ENCODE data around the gene PILRA.
"Not testable (repeated sequence)": the region's sequence is repeated elsewhere in the genome, so short reads cannot be mapped to it uniquely, and the experiment has no call there.

PILRA gene

DNA sequence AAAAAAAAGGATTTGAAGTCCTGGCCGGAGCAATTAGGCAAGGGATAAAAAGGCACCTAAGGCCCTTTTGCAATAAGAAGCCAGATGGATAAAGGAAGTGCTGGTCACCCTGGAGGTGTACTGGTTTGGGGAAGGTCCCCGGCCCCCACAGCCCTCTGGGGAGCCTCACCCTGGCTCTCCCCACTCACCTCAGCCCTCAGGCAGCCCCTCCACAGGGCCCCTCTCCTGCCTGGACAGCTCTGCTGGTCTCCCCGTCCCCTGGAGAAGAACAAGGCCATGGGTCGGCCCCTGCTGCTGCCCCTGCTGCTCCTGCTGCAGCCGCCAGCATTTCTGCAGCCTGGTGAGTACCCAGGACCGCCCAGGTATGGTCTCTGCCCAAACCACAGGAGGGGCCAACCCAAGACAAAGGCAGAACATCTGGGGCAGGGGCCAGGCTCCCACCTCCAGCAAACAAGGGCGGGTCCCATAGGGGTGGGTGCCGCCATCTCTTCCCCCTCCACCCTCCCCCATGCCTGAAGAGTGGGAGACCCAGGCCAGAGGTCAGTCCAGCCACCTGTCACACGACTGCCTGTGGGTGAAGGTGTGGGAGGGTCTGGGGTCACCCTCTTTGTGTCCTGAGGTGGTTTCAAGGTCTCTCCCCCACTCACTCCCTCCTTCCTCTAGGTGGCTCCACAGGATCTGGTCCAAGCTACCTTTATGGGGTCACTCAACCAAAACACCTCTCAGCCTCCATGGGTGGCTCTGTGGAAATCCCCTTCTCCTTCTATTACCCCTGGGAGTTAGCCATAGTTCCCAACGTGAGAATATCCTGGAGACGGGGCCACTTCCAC is 15.0 kb upstream of the PILRA start, which contains the start of gene PILRB:
PILRB (plus strand) TSS at position 91 of the 830 bp plus-strand sequence; CDS start at position 277, 186 bp downstream.
- DNase-seq, result no peak

DNA sequence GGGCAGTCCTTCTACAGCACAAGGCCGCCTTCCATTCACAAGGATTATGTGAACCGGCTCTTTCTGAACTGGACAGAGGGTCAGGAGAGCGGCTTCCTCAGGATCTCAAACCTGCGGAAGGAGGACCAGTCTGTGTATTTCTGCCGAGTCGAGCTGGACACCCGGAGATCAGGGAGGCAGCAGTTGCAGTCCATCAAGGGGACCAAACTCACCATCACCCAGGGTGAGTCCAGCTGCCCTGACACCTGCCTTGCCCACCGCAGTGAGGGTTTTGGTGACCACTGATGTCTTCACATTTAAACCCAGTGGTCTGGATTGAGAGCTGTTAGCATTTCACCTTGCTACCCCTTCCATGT is 14.5 kb upstream of the PILRA start:
- no peak for DNase-seq

DNA sequence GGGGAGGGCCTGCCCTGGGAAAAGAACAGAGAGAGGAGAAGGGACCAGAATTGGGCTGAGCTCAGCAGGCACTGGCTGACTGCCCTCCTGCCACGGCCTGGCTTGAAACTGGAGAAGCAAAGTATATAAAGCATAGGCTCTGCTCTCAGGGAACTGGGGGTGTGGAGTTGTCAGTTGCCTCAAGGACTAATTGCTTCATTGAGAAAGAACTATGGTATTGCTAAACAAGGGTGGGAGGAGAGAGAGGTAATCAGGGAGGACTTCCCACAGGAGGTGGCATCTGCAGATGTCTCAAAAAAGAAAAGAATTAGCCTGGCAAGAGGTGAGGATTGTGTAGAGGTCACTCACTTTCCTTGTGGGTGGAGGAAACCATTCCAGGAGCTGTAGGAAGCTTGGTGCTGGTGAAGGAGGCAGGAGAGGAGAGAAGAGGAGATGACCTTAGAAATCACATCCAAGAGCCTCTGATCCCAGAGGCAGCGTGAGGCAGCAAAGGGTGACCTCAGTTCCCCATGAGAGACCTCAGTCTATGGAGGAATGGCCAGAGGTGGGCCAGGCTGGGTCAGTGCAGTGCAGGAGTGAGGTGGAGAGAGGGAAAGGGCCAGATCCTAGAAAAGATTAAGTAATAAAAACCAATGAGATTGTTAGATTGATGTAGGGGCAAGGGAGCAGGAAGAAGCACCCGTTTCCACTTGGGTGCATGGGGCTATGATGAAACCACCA is 13.0 kb upstream of the PILRA start:
- DNase-seq, result no peak

DNA sequence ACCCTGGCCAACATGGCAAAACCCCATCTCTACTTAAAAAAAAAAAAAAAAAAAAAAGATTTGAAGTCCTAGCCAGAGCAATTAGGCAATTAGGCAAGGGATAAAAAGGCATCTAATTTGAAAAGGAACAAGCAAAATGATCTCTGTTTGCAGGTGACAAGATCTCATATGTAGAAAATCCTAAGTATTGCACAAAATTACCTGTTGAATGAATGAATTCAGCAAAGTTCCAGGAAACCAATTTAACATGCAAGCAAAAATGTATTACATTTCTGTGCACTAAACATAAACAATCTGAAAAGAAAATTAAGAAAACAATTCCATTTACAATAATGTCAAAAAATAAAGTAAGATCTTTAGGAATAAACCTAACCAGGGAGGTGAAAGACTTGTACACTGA is 10.2 kb upstream of the PILRA start:
- DNase-seq, result no peak

DNA sequence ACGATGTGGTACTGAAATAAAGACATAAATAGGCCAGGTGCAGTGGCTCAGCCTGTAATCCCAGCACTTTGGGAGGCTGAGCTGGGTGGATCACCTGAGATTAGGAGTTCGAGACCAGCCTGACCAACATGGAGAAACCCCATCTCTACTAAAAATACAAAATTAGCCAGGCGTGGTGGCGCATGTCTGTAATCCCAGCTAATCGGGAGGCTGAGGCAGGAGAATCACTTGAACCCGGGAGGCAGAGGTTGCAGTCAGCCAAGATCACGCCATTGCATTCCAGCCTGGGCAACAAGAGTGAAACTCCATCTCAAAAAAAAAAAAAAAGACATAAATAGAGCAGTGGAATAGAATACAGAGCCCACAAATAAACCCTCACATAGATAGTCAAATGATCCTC is 9.5 kb upstream of the PILRA start:
- DNase-seq, result not testable (repeated sequence)

DNA sequence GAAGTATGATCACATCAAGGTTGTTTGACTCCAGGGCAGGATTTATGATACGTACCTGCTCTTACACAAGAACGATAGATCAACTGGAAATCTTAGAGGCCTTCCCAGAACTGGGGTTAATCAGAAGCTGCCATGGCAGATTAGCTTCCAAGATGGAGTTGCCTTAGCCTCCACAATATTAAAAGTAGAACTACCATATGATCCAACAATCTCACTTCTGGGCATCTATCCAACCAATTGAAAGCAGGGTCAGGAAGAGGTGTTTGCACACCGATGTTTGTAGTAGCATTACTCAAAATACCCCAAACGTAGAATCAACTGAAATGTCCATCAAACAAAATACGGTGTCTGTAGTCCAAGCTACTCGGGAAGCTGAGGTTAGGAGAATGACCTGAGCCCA is 8.8 kb upstream of the PILRA start:
- no peak for DNase-seq

DNA sequence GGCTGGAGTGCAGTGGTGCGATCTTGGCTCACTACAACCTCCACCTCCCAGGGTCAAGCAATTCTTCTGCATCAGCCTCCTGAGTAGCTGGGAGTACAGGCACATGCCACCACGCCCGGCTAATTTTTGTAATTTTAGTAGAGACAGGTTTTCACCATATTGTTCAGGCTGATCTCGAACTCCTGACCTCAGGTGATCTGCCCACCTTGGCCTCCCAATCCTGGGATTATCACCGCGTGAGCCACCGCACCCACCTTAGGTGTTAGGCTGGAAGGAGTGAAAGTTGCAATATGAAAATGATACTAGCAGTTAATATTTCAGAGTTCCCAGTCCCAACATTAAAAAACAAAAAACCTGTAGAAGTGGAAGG is 7.3 kb upstream of the PILRA start:
- not testable (repeated sequence) for DNase-seq

DNA sequence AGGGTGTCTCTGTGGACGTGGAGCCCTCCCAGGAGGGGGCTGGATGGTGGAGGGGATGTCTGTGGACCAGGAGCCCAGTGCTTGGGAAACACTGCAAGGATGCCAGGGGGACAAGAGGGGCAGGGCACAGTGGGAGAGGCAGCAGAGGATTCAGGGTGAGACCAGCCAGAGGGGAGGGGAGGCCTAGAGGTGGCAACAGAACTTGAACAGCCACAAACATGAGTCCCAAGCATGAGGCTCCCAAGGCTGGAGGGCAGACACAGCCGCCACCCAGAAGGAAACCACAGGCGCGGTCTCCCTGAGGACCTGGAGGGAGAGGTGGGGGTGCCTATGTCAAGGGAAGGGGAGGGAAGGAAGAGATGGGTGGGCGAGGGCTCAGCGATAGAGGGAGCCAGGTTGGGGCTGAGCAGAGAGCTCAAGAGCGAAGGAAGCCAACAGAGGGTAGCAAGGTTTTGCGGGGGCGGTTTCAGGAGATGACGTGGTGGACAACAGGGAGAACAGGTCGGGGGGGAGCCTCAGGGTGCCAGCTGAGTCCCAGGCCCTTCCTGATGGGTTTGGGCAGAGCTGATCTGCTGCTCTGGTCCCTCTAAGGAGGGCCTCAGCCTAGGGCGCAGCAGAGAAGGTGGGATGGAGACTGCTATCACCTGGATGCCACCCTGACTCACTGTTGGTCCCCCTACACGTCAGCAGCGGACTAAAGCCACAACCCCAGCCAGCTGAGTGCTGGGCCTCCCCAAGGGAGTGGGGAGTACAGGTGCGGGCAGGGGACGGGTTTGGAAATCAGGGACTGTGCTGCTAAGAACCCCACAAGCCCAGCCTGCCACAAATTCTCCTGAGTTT is 6.7 kb upstream of the PILRA start:
- no peak for DNase-seq

DNA sequence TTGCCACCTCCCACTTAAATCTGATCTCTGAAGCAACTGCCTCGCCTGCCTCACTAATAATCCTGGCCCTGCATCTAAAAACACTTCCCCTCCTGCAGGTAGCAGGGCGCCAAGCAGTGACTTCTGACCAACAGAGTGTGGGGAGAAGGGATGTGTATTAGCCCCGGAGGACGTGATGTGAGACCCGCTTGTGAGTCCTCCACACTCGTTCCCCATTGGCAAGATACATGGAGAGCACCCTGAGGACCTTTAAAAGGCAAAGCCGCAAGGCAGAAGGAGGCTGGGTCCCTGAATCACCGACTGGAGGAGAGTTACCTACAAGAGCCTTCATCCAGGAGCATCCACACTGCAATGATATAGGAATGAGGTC is 6.1 kb upstream of the PILRA start:
- DNase-seq, result no peak

DNA sequence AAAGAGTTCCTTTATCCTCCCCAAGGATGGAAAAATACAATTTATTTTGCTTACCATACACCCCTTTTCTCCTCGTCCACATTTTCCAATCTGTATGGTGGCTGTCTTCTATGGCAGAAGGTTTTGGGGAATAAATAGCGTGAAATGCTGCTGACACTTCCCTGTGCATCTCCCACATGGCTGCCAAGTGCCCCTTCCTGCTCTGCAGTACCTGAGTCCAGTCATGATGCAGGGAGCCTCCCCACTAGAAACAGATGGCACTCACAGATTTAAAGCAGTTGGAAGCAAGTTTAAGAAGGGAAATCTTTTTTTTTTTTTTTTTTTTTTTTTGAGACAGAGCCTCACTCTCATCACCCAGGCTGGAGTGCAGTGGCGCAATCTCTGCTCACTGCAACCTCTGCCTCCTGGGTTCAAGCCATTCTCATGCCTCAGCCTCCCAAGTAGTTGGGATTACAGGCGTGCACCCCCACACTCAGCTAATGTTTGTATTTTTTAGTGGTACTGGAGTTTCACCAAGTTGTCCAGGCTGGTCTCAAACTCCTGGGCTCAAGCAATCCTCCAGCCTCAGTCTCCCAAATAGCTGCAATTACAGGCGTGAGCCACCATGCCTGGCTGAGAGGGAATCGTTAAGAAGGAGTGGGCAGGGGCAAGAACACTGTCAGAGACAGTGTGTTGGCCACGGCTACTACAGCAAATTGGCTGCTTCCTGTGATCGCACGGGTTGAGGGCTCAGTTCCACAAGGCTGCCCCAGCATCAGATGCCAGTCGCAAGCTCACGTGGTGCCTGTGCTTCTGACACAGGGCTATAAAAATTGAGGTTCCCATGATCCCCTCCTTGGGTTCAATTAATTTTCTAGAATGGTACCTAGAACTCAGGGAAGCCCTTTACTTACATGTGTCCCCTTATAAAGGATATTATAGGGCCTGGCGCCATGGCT is 5.3 kb upstream of the PILRA start:
- no peak for DNase-seq

DNA sequence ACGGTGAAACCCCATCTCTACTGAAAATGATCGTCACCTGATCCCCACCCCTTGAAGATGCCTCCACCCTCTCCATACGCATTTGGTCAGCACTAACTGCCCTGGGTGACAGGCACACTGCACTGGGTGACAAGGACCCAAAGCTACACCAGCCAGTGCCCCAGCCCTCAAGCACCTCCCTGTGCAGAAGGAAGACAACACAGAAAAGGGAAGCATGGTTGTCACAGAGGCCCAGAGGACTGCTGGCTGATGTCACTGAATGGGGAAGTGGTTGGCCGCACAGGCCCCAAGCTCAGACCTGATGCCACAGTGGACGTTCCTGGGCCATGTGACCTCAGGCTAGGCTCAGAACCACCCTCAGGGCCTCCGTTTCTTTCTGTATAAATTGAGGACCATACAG is 4.2 kb upstream of the PILRA start:
- no peak for DNase-seq

DNA sequence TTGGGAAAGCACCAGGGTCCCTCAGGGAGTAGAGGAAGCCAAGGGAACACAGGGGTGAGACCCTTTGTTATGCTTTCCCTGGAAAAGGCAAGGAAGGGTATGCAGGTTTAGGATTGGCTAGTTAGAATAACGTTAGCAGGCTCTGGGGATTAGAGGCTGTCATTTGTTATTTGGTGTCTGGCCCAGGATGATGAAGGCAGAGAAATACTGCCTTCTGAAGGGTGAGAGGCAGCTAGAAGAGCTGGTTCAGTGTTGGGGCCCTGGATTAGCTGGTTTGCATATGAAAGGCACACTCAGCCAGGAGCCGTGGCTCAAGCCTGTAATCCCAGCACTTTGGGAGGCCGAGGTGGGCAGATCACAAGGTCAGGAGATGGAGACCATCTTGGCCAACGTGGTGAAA is 3.0 kb upstream of the PILRA start:
- DNase-seq, result no peak

DNA sequence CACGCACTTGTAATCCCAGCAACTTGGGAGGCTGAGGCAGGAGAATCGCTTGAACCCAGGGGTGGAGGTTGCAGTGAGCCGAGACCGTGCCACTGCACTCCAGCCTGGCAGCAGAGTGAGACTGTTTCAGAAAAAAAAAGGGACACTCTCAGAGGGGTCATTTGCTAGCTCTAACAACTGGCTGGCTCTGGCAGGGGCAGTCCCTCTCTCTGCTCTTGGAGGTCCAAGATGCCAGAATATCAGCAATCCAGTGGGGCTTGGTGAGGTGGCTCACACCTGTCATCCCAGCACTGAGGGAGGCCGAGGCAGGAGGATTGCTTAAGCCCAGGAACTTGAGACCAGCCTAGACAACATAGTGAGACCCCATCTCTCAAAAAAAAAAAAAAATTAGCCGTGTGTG is 2.5 kb upstream of the PILRA start:
- no peak for DNase-seq

DNA sequence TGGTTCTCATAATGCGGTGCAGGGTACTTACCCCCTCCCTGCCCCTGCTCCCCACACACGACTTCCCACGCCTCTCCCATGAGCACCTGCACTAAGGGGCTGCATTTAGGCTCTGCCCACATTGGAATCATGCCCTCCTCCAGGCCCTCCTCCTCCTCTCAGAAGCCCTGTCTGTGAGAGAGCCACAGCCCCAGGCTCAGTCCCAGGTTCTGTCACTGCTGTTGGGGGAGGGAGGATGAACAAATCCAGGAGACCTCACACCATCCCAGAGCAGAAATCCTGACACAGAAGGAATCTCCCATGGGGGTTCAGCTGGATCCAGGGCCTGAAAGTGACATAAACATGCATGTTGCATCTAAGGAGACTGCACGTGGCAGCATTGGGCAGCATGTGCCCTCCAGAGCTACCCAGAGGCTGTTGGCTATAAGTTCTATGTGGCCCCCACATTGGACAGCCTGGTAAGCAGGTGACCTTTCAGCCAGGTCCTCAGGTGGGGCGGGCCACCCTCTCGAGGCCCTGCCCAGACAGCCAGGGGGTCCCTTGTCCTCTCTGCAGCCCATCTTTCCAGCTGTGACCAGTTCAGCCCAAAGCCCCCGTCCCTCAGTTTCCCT is 1.6 kb upstream of the PILRA start:
- no peak for DNase-seq

DNA sequence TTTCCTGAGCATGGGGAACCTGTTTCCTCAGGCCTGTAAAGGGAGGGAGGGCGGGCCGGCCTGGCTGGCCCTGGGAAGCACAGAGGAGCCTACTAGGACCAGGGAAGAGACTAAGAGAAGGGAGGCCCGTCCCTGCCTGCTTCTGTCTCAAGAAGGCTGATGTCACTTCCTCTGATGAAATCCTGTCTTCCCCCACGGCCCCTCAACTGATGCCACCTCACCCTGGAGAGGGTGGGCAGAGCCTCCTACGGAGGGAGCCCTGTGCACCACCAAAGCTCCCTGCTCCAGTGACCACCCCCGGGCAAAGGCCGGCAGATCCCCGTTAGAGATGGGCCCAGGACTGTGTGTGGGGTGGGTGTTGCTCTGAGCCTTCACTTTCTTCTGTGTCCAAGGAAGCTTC is 1.0 kb upstream of the PILRA start:
- DNase-seq, result no peak

DNA sequence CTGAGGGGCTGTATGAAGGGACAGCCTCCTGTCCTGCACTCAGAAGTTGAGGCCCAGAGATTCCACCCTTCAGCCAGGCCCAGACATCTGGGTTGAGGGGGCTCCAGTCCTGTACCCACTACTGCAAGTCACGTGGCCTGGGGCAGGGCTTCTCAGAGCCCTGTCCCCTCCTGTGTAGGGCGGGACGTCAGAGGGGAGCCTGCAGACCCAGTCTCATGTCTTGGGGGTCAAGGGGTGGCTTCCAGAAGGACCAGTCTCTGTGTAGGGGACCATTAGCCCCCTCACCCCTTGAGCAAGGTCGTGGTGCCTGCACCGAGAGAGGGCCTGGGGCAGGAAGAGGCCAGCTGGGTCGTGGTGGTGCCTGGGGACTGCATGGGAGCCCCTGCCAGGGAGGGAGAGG is 593 bp upstream of the PILRA start:
- no peak for DNase-seq

DNA sequence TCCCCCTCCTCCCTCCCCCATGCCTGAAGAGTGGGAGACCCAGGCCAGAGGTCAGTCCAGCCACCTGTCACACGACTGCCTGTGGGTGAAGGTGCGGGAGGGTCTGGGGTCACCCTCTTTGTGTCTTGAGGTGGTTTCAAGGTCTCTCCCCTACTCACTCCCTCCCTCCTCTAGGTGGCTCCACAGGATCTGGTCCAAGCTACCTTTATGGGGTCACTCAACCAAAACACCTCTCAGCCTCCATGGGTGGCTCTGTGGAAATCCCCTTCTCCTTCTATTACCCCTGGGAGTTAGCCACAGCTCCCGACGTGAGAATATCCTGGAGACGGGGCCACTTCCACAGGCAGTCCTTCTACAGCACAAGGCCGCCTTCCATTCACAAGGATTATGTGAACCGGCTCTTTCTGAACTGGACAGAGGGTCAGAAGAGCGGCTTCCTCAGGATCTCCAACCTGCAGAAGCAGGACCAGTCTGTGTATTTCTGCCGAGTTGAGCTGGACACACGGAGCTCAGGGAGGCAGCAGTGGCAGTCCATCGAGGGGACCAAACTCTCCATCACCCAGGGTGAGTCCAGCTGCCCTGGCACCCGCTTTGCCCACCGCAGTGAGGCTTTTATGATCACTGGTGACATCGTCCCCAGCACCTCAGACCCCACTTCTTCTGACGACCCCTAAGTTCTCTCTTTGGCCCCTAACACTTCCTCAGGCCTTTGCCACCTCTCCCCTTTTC is 747 bp downstream of the PILRA start:
- not testable (repeated sequence) for DNase-seq

DNA sequence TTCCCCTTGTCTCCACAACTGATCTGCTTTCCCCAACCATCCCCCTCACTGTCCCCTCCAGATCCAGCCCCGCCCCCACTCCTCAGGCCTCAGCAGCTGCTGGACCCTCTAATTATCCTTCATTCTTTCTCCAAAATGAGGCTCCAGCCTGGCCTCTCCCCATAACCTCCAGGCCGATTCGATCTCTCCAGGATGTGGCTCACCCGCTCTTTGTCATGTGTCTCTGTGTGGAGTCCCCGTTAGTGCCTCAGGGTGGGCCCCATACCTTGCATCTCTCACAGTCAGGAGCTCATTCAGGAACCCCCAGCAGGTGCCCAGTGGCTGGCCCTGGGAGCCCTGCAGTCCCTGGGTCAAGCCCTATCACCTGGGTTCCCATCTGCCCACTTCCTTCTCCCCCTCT is 1.3 kb downstream of the PILRA start:
- DNase-seq, result no peak

DNA sequence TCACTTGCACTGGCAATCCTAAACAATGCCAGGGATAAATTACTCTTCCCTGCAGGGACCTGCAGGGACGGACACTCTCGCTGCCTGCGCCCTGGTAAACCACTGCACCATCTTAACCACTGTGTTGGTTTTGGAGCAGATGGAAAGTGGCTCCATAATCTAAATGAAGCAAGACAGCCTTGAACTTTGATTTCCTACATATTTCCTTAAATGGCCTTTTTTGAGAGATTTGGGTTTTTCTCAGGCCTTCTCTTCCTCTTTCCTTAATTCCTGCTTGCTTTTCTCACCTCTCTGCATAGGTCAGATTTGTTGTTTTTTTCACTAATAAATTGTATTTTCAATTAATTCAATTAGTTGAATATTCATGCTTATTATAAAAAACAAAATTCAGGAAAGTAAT is 2.8 kb downstream of the PILRA start:
- no peak for DNase-seq

DNA sequence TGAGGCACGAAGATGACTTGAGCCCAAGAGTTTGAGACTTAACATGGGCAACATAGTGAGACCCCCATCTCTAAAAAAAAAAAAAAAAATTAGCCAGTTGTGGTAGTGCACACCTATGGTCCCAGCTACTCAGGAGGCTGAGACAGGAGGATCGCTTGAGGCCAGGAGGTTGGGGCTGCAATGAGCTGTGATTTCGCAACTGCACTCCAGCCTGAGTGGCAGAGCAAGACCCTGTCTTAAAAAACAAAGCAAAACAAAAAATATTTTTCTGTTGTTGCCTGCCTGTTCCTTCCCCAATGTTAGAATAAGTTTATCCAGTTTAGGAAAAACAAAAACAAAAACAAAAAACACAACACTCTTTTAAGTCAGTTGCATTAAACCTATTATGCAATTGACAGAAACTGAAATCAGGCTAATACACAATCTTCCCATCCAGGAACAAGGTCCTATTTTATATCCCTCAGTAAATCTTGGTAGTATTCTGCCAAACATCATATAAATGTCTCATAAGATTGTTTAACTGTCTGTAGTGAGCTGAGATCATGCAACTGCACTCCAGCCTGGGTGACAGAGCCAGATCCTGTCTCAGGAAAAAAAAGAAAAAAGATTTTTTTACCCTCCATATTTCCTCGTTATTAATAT is 4.9 kb downstream of the PILRA start:
- no peak for DNase-seq

DNA sequence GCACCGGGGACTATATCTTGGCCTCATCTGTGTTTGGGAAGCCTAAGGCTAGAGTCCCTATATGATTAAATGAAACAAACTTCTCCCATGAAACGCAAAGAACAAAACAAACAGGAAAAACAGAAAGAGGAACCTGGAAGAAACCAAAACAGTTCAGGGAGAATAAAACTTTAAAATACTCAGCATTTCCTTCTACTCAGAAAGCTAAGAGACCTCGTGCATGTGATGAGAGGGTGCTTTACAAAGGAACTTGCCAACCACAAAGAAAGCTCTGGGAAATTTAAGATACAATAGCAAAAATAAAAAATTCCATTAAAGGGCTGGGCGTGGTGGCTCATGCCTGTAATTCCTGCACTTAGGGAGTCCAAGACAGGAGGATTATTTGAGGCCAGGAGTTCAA is 6.9 kb downstream of the PILRA start:
- no peak for DNase-seq

Data from NCI-H1417 treated with DMSO at 0.1 percent for 48 hours (cell line).